Brain microvascular endothelial cell (primary cell): ENCODE measurements around the gene SFTA2.

ENCODE experiments used
- DNase-seq: peaks from one replicate; pipeline ENCODE4 v3.0.0-alpha.2; 2020
- H3K27ac ChIP-seq: fragments of 250-450 bp; sonication (Bioruptor Pico); 2 replicates; pipeline ENCODE4 v1.5.1; 2020; ENCODE audit warnings: mild to moderate bottlenecking, moderate library complexity
- H3K27me3 ChIP-seq: fragments of 250-450 bp; sonication (Bioruptor Pico); replicated peaks from 2 replicates; pipeline ENCODE4 v1.5.1; 2020; ENCODE audit warnings: mild to moderate bottlenecking
- H3K36me3 ChIP-seq: fragments of 250-450 bp; sonication (Bioruptor Pico); replicated peaks from 2 replicates; pipeline ENCODE4 v1.5.1; 2020; ENCODE audit warnings: mild to moderate bottlenecking
- H3K4me3 ChIP-seq: 2 replicates; pipeline ENCODE4 v1.5.1; 2011; ENCODE audit warnings: low read depth, mild to moderate bottlenecking, control low read depth, low read length, moderate library complexity
- CTCF ChIP-seq: IDR thresholded peaks from 2 replicates; pipeline ENCODE4 v1.5.1; 2011; ENCODE audit warnings: low read depth, mild to moderate bottlenecking, moderate library complexity, low read length, control low read depth, inconsistent platforms; ENCODE audit errors: missing control alignments
- in situ Hi-C: cut with HindIII; loops from 2 replicates; pipeline ENCODE4 v1.10.0; 2017; ENCODE audit warnings: low sequenced_read_pairs, low pct_ligation_motif_present

Gene SFTA2

DNA sequence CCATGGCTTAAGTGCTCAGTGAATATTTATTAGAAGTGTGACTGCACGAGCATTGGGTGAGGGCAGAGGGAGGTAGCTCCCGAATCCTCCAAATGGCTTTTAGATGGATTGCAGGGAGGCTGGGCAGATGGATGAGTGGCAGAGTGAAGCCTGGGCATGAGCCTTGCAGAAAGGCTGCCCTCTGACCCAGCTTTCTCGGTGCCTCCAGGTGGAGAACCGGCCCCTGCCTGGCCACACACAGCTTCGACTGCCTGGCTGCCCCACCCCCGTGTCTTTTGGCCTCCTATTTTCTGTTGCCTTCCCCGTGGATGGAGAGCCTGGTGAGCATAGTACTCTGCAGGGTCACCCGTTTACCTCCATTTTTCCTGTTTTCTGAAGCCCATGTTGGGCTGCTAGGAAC is 14.5 kb downstream of the SFTA2 start:
- no peaks in the 10 kb centered on the region for H3K27me3 ChIP-seq
- peaks cover 27% of the 10 kb centered on the region for H3K36me3 ChIP-seq
- in situ Hi-C loops, result no loop called here
- no peak for TF ChIP-seq CTCF
- DNase-seq, result no peak
- no peak overlapping the region for H3K27ac ChIP-seq
- H3K4me3 ChIP-seq, result no peak overlapping the region

DNA sequence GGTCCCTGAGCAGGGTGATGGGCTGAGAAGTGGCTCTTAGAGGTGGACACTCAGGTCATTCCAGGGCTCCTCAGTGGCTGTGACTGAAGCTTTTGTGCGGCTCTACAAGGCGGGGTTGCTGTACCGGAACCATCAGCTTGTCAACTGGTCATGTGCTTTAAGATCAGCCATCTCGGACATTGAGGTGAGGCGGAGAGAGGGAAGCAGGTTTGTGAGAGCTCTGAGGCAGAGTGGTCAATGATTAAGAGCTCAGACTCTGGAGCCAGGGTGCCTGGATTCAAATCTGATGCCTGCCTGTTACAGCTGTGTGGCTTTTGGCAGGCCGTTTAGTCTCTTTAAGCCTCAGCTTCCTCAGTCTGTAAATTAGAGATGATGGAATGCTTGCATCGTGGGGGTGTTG is 14.9 kb downstream of the SFTA2 start:
- Histone ChIP-seq H3K36me3 (peaks cover 29% of the 10 kb centered on the region), H3K27ac (no peak overlapping the region), H3K4me3 (no peak overlapping the region), H3K27me3 (no peaks in the 10 kb centered on the region)
- DNase-seq, result no peak
- in situ Hi-C loops, result no loop called here
- TF ChIP-seq CTCF, result no peak

GRCh38 chr6:30915591-30915946 is 16.4 kb downstream of the SFTA2 start:
- Histone ChIP-seq H3K27ac (no peak overlapping the region), H3K27me3 (no peaks in the 10 kb centered on the region), H3K36me3 (peaks cover 22% of the 10 kb centered on the region), H3K4me3 (no peak overlapping the region)
- DNase-seq, result peak; percentile 36
- peak; percentile 76 for TF ChIP-seq CTCF
- in situ Hi-C loops, result no loop called here

GRCh38 chr6:30914854-30915590 is 16.9 kb downstream of the SFTA2 start:
- no peak for DNase-seq
- in situ Hi-C loops, result no loop called here
- Histone ChIP-seq H3K27ac (peak overlapping the region; percentile 55), H3K27me3 (no peaks in the 10 kb centered on the region), H3K36me3 (peaks cover 24% of the 10 kb centered on the region), H3K4me3 (peak overlapping the region; percentile 57)
- TF ChIP-seq CTCF, result no peak

DNA sequence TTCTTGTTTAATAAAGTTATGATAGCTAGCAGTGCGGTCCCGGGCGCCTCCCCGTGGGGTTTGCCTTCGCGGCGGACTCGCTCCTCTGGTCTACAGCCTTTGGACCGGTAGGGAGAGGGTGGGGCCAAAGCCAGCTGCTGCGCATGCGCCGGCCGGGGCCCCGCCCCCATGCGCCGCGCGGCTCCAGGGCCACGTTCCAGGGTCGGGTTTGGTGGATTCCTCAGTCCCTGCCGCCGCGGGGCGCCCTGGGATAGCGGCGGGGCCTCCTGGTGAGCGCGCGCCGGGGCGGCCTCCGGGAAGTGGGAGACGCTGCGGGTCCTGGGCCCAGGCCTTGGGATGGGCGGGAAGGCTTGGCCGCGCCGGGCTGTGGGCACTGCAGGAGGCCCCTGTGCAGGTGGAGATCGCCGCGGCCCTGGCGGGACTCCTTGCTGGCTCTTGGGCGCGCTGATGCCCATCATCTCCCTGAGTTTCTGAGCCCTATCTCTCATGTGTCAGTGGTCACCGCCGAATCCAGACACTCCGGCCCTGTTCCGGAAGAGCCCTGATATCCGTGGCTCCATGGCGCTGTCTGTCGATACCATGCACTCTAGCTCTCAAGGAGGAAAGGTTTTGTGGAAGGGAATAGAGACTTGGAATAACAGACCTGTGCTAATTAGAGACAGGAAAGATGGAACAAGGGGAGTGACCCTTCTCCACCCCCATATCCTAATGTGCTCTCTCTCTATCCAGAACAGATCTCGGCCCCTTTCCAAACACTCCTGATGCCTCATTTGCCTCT is 17.7 kb downstream of the SFTA2 start, which contains the start of gene VARS2:
Gene VARS2, plus strand, starts transcription at position 163 of the 778 bp plus-strand sequence. Its CDS starts 599 bp downstream, at position 762.
- Histone ChIP-seq H3K27me3 (no peaks in the 10 kb centered on the region), H3K4me3 (peak within 1 kb of the TSS; percentile 57), H3K36me3 (peaks cover 27% of the 10 kb centered on the region), H3K27ac (peak within 1 kb of the TSS; percentile 55)
- TF ChIP-seq CTCF, result peak; percentile 34
- DNase-seq, result peak; percentile 84
- in situ Hi-C loops, result no loop called here

- Histone ChIP-seq H3K27me3 (no peaks in the 10 kb centered on the region), H3K4me3 (peak overlapping the region; percentile 57), H3K36me3 (peaks cover 27% of the 10 kb centered on the region), H3K27ac (no peak overlapping the region)
- in situ Hi-C loops, result no loop called here
- DNase-seq, result no peak
- TF ChIP-seq CTCF, result no peak
Measured at GRCh38 chr6:30913721-30914075, 18.3 kb downstream of the SFTA2 start.
